ENCODE data around the gene MAFF.
"Not testable (repeated sequence)": the region's sequence is repeated elsewhere in the genome, so short reads cannot be mapped to it uniquely, and the experiment has no call there.

Gene MAFF

DNA sequence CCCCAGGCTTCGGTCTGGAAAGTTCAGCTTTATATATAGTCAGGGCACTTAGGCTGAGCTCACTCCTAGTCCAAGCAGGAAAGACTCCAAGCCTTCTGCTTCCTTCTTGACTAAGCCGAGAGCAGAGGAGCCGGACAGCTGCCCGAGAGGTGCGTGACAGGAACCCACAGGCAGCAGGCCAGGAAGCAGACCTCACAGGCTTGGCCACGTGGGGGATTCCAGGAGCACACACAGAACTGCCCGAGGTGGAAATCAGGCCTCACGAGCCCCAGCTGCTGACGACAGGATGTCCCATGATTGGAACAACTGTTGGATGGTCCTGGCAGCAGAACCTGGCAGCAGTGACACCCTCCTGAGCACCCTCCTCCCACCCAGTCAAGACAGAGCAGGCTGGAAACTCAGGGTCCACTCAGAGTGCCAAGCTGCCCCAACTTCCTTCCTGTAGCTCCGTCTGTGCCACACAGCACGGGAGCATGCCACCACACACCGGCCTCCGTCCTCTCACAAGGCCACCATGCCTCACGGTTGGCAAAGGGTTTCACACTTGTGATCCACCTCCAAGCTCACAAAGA is 25.5 kb upstream of the MAFF start:
- peak overlapping the region in 17 of 21 experiments; percentile 5 to 92 (median 62) for H3K27ac ChIP-seq
- H3K4me3 ChIP-seq: no peak overlapping the region

DNA sequence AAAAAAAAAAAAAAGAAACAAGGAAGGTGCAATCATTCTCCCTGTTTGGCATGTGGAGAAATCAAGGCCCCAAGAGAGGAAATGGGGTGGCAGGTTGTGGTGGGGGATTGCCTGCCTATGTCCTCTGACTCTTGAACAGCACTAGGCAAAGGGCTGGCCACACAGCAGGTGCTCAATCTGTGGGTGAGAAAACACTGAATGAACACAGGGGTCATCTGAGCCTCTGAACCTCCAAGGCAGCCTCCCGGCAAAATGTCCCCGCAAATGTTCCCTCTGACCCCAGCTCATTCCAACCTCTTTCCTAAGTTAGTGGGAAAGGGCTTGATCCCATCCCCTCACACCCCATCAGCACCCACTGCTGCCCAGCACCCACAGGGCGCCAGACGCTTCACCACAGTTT is 24.8 kb upstream of the MAFF start:
- H3K4me3 ChIP-seq: no peak overlapping the region
- H3K27ac ChIP-seq: peak overlapping the region in 14 of 21 experiments; percentile 16 to 92 (median 72)

DNA sequence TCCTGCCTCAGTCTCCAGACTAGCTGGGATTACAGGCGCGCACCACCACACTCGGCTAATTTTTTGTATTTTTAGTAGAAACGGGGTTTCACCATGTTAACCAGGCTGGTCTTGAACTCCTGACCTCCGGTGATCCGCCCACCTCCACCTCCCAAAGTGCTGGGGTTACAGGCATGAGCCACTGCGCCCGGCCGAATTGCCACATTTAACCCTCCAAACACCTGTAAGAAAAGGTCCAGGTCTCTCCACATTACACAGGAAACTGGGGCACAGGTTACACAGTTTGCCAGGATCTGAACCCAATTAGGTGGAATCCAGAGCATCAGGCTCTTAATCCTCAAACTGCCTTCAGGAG is 24.2 kb upstream of the MAFF start:
- not testable (repeated sequence) for H3K4me3 ChIP-seq
- peak overlapping the region in 19 of 21 experiments; percentile 7 to 95 (median 72) for H3K27ac ChIP-seq

DNA sequence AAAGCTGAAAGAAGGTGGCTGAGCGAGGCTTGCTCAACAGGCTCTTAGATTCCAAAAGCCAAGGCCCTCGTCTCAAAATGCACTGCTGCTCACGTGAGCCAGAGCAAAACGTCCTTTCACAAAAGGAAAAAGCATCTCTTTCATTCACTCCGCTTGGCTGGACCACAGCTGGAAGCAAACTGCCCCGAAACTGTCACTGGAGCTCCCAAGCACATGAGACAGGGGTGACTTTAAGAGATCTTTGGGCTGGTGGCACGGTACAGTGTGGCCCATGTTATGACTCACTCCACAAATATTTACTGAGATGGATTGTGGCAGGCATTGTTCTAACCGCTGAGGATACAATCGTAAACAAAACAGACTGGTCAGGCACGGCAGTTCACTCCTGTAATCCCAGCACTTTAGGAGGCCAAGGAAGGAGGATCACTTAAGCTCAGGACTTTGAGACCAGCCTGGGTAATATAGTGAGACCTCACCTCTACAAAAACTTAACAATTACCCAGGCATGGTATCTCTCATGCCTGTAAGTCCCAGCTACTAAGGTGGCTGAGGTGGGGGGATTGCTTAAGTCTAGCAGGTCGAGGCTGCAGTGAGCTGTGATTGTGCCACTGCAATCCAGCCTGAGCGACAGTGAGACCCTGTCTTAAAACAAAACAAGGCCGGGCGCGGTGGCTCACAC is 23.7 kb upstream of the MAFF start:
- Histone ChIP-seq H3K4me3 (no peak overlapping the region), H3K27ac (peak overlapping the region in 19 of 21 experiments; percentile 7 to 95 (median 72))

DNA sequence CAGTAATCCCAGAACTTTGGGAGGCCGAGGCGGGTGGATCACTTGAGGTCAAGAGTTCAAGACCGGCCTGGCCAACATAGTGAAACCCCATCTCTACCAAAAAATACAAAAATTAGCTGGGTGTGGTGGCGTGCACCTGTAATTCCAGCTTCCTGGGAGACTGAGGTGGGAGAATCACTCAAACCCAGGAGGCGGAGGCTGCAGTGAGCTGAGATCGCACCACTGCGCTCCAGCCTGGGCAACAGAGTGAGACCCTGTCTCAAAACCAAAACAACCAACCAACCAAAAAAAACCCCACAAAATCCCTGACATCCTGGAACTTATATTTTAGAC is 23.2 kb upstream of the MAFF start:
- H3K4me3 ChIP-seq: not testable (repeated sequence)
- peak overlapping the region in 16 of 21 experiments; percentile 13 to 95 (median 74) for H3K27ac ChIP-seq

DNA sequence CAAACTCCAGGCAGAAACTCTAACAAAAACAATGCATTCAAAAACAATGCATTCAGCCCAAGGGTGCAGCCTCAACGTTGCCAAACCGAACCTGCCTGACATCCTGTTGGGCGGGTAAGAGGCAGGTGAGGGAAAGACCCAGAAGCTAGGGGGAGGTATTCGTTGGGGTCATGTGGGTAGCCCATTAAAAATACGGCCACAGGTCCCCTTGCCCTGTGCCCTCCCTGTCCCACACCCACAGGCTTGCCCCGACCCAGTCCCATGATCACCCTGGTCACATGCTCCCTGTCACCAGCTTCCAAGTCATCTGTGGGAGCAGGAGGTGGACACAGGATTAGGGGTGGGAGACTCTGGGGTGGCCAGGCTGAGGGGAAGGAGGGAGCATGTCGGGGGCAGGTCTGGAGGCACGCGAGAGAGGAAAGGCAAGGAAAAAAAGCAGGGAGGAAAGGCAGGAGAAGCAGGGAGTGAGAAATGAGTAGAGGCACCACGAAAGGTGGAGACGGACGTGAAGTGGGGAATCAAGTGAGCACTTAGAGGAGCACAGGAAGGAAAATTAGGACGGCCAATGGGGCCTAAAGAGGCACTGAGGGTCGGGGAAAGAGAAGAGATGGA is 20.8 kb upstream of the MAFF start:
- H3K4me3 ChIP-seq: peak overlapping the region; percentile 40 to 61 (median 57)
- peak overlapping the region; percentile 32 to 97 (median 93) for H3K27ac ChIP-seq

DNA sequence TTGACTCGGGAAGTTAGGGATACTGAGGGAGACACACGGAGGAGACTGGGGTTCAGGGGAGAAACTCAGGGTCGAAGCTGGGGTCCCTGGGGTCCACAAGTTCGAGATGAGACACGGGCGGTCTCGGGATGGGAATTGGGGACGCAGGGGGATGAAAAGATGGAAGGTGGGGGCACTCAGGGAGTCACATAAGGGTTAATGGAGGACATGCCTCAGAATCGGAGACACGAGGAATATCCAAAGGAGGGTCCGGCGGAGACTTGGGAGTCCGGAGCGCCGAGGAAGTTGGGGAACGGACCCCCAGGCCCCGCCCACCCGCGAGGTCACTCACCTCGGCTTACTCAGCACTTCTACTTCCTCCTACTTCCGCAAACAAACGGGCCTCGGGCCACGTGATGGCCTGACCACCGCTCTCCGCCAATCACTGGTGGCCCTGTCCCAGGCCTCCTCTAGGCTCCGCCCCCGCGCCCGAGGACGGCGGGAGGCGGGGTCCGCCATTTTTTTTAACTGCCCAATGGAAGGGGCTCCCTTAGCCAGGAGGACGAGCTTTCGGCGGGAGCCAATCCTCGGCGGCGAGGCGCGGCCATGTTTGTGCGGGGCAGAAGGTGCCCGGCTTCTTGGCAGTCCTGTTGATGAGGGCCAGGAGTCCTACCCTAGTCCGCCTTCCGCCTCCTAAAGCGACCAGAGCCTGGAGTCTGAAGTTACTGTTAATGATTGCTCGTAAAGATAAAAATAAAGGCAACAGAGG is 20.2 kb upstream of the MAFF start, which contains the start of gene PLA2G6:
Gene PLA2G6, minus strand, starts transcription at position 378 of the 748 bp plus-strand sequence. CDS start 12,404 bp downstream, outside the sequence.
- H3K27ac ChIP-seq: peak within 1 kb of the TSS; percentile 32 to 97 (median 93)
- peak within 1 kb of the TSS; percentile 40 to 61 (median 57) for H3K4me3 ChIP-seq

DNA sequence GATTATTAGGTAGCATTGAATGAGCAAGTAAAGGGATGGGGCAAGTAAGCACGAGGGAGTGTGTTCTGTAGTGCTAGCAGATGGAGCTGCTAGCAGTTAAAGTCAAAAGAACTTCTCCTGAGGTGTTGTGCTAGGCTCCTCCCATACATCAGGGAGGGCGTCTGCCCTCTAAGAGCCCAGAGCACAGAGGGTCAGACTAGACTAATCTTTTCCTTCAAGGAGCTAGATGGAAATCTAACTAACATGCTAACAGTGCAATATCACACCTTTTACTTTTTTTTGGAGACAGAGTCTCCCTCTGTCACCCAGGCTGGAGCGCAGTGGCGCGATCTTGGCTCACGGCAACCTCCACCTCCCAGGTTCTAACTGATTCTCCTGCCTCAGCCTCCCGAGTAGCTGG is 17.0 kb upstream of the MAFF start:
- Histone ChIP-seq H3K4me3 (no peak overlapping the region), H3K27ac (no peak overlapping the region)

DNA sequence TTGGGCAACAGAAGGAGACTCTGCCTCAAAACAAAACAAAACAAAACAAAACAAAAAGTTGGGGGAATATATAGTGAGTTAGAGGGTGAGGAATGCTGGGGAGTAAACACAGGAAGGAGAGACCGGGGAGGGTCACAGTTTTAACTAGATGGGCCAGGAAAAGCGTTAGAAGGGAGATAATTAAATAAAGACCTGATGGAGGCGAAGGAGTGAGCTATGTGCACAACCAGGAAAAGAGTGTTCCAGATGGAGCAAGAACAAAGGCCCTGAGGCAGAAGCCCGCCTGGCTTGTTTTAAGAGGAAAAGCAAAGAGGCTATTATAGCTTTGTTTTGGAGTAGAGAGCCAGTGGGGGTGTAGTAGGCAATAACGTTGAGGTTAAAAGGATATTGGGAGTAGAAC is 15.4 kb upstream of the MAFF start:
- H3K27ac ChIP-seq: peak overlapping the region in 2 of 21 experiments; percentile 3 to 22
- H3K4me3 ChIP-seq: no peak overlapping the region

DNA sequence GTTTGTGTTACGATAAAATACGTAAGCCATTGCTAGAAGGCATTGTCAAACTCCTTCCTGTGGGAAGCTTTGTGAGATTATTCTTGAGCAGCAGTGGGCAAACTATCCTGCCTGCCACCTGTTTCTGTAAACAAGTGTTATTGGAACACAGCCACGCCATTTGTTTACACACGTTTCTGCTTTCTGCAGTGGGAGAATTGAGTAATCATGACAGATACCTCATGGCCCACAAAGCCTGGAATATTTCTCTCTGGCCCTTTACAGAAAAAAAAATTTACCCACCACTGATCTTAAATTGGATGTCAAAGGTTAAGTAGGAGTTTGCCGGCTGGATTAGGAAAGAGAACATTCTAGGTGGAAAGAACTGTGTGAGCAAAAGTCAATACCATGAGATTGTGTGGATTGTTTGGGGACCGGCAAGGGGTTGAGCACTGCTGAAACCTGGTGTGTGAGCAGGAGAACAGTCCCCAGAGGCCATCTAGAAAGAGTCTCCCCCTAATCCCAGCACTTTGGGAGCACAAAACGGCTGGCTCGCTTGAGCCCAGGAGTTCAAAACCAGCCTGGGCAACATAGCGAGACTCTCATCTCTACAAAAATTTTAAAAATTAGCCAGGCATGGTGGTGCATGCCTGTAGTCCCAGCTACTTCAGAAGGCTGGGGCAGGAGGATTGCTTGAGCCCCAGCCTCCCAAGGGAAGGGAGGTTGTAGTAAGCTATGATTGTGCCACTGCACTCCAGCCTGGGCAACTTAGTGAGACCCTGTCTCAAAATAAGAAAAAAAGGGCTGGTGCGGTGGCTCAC is 14.2 kb upstream of the MAFF start:
- Histone ChIP-seq H3K4me3 (no peak overlapping the region), H3K27ac (peak overlapping the region in 2 of 21 experiments; percentile 7 to 11)

DNA sequence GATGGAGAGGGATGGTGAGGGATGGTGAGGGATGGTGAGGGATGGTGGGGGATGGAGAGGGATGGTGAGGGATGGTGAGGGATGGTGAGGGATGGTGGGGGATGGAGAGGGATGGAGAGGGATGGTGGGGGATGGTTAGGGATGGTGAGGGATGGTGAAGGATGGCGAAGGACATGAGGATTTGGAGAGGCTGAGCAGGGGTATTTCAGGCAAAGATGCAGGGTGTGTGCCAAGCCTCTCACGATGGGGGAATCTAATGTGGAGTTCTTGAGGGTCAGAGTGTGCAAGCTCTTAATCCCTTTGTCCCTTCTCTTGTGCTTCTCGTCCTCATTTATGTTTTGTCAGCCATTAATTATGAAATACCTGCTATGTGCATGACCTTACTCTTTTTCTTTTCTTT is 12.7 kb upstream of the MAFF start:
- Histone ChIP-seq H3K27ac (no peak overlapping the region), H3K4me3 (no peak overlapping the region)

DNA sequence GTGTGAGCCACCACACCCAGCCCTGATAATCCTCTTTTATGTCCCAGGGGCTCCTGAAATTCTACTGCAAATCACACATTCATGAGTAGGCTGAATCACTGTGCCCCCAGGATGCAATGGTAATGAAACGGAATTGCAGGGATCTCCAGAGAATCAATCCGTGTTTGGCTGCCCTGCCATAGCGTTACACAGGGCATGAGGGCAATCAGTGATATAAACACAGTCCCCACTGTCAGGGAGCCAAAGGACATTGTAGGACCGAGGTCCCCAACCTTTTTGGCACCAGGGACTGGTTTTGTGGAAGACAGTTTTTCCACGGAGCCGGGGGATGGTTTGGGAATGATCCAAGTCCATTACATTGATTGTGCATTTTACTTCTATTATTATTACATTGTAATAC is 11.2 kb upstream of the MAFF start:
- Histone ChIP-seq H3K27ac (no peak overlapping the region), H3K4me3 (no peak overlapping the region)

DNA sequence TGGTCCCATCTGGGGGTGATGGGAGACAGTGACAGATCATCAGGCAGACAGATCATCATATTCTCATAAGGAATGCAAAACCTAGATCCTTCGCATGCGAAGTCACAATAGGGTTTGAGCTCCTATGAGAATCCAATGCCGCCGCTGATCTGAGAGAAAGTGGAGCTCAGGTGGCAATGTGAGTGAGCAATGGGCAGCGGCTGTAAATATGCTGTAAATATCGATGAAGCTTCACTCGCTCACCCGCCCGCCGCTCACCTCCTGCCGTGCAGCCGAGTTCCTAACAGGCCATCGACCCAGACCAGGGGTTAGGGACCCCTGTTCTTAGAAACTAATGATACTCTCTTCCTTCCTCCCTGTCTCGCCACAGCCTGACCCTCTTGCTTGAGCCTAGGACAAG is 10.7 kb upstream of the MAFF start:
- H3K4me3 ChIP-seq: no peak overlapping the region
- no peak overlapping the region for H3K27ac ChIP-seq

DNA sequence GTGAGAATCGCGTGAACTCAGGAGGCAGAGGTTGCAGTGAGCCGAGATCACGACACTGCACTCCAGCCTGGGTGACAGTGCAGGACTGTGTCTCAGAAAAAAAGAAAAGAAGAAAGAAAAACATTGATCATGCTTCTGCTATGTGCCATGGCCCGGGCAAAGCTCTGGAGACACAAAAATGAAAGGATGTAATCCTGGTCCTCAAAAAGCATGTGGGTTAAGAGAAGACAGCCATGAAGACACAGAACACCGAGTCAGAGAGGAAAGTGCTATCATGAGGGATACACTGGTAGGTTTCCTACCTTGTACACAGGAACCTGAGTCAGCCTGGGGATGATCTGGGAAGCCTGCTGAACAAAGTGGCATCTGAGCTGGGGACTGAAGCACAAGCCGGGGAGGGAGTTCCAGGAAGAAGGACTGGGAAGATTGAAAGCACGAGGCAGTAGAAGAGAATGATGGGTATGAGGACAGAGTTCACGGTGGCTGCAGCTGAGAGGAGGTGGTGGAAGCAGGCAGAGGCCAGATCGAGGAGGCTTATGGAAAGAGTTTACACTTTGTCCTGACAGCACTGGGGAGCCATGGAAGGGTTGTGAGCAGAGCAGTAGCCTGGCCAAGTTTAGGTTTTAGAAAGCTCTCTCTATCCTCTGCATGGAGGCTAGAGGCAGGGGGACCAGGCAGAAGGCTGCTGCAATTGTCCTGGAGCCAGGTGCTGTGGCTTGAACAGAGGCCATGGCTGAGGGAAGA is 9.9 kb upstream of the MAFF start:
- Histone ChIP-seq H3K27ac (peak overlapping the region in 1 of 21 experiments; percentile 40), H3K4me3 (no peak overlapping the region)

DNA sequence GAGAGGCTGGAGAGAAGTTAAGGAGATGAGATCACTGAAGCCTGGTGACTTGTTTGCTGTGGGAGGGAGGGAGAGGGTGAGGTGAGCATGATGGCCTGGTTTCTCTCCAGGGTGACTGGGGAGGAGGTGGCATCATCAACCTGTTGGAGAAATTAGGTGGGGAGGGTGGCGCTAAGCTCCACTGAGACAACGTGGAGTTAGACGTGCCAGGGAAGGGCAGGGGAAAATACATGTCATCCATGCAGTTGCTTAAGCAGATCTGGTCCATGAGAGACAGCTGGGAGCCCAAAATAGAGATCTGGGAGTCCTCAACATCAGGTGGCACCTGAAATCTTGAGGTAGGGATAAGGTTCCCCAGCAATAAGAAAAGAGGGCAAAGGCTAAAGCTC is 9.3 kb upstream of the MAFF start:
- H3K27ac ChIP-seq: peak overlapping the region in 1 of 21 experiments; percentile 40

DNA sequence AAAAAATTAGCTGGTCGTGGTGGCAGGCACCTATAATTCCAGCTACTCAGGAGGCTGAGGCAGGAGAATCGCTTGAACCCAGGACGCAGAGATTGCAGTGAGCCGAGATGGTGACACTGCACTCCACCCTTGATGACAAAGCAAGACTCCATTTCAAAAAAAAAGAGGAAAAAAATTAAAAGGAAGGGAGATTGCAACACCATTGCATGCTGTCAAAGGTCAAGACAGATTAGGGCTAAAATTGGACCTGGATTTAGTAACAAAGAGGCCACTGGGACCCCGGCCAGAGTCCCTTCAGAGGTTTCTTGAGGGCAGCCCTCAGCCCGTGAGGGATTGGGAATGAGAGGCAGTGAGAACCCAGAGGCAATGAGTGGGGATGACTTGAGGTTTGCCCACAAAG is 8.2 kb upstream of the MAFF start:
- no peak overlapping the region for H3K27ac ChIP-seq
- H3K4me3 ChIP-seq: no peak overlapping the region

More for the DNA sequence above, 9.3 kb upstream of the MAFF start:
- H3K4me3 ChIP-seq: no peak overlapping the region

DNA sequence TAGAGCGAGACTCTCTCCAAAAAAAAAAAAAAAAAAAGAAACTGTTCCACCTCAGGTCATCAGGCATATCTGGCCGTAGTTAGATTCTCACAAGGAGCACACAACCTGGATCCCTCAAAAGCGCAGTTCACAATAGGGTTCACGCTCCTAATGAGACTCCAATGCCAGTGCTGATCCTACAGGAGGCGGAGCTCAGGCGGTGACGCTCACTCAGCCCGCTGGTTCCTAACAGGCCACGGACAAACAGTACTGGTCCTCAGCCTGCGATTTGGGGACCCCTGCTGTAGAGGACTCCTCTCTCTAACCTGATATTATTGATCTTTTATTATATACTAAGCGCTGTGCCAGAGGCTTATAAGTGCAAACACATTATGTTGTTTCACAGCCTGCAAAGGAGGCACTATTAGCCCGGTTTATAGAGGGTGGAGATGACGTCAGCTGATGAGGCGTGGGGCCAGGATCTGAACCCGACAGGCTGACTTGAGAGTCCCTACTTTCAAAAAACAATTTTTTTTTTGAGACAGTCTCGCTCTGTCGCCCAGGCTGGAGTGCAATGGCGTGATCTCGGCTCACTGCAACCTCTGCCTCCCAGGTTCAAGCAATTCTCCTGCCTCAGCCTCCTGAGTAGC is 4.9 kb upstream of the MAFF start:
- Histone ChIP-seq H3K27ac (no peak overlapping the region), H3K4me3 (no peak overlapping the region)

DNA sequence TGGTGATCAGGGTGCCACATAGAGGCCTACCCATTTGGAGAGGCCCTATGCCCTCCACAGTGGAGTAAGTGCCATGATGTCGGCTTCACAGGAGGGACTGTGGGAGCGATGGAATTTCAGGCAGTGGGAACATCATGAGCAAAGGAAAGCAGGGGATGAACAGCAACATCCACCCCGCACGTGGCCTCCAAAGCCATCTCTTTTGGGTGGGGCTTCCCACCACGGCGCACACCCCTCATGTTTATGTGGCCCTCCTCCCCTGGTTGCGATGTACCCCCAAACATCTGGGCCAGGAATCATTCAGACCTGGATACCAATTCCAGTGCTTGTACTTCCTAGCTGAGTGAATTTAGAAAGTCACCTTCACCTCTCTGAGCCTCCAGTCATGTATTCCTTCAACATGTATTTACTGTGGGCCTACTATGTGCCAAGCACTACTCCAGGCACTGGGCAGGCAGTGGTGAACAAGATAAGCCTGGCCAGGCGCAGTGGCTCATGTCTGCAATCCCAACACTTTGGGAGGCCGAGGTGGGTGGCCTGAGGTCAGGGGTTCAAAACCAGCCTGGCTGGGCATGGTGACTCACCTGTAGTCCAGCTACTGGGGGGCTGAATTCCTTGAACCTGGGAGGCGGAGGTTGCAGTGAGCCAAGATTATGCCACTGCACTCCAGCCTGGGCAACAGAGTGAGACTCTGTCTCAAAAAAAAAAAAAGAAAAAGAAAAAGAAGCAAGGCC is 1.8 kb upstream of the MAFF start:
- H3K27ac ChIP-seq: no peak overlapping the region
- H3K4me3 ChIP-seq: no peak overlapping the region
